Fibroblast of skin of back (primary cell): ENCODE data around the gene SHANK1.

Experiments
- DNase-seq: peaks from one replicate; pipeline ENCODE4 v3.0.0-alpha.2; 2013

SHANK1 gene

DNA sequence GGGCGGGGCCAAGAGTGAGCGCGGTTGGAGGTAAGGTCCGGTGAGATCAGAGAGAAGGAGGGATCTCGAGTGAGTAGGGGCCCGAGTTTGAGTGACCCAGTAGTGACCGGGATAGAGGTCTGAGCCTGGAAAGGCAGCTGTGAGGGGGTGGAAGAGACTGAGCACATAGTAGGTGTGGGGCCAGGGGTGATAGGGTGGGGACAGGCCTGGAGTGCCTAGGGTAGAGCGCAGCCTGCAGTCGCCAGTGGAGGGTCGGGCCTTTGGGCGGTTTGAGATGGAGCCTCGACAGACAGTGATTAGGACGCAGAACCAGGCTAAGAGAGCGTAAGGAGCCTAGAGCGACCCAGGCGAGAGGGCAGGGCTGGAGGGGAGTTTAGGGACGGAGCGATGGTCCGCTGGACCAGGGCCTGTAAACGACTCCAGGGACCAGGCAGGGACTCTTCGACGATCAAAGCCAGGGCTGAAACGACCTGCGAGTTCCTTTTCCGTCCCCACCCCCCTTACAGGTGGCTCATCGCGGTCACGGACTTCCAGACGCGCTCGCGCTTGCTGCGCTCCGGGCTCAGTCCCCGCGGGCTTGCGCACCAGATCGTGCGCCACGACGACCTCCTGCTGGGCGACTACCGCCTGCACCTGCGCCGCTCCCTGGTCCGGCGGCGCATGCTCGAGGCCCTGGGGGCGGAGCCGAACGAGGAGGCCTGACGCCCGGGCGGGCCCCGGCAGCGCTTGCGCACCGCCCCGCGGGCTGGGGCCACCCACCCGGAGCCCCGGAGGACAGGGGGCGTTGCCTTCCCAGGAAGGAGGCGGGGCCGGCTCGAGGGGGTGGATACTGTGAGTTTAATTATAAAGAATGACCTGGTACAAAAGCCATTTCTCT, 60.9 kb downstream of the SHANK1 start:
- peak; percentile 61 for DNase-seq

DNA sequence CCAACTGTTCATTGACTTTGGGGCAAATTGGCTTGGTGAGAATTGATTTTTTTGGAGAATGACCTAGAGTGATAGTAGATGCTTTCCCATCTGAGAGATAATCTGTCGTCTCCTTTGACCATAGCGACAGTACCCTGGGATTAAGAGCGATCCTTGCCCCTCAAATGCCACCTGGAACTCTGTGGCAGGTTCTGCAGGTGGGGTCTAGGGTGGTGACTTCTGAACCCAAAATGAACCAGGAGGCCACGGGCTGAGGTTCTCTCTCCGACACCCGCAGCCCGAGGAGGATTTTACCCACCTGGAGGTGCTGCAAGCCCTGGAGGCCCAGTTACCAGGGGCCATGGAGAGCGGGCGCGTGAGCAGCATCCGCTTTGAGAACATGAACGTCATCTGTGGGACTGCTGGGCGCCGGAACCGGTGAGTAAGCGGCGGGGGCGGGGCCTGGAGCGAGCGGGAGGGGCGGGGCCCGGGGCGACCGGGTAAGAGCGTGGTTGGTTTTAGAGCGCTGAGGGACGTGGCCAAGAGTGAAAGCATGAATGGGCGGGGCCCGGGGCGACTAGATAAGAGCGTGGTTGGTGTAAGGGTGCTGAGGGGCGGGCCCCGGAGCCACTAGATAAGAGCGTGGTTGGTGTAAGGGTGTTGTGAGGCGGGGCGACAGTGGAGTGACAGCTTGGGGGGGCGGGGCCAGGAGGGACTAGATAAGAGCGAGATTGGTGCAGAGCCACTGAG, 61.7 kb downstream of the SHANK1 start:
- DNase-seq: peak; percentile 97

GRCh38 chr19:50657222-50657669, 62.4 kb downstream of the SHANK1 start:
- no peak for DNase-seq

DNA sequence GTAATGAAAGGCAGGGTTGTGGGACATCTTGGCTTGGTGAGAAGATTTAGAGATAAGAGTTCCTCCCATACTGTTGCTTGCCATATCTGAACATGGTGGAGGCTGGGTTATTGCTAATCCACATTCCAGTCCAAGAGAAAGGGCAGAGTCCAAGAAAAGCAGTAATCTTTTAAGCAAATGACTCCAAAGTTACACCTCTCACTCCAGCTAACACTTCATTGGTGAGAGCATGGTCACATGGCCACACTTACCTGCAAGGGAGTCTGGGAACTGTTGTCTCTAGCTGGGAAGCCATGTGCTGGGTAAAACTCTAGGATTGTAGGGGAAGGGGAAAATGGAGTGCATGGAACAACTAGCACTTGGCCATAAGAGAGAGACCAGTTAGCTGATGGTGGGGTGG, 64.7 kb downstream of the SHANK1 start:
- DNase-seq: no peak

- no peak for DNase-seq
Observed at GRCh38 chr19:50652722-50653121, 66.9 kb downstream of the SHANK1 start.

- no peak for DNase-seq
Observed at GRCh38 chr19:50651174-50651573, 68.4 kb downstream of the SHANK1 start.

DNA sequence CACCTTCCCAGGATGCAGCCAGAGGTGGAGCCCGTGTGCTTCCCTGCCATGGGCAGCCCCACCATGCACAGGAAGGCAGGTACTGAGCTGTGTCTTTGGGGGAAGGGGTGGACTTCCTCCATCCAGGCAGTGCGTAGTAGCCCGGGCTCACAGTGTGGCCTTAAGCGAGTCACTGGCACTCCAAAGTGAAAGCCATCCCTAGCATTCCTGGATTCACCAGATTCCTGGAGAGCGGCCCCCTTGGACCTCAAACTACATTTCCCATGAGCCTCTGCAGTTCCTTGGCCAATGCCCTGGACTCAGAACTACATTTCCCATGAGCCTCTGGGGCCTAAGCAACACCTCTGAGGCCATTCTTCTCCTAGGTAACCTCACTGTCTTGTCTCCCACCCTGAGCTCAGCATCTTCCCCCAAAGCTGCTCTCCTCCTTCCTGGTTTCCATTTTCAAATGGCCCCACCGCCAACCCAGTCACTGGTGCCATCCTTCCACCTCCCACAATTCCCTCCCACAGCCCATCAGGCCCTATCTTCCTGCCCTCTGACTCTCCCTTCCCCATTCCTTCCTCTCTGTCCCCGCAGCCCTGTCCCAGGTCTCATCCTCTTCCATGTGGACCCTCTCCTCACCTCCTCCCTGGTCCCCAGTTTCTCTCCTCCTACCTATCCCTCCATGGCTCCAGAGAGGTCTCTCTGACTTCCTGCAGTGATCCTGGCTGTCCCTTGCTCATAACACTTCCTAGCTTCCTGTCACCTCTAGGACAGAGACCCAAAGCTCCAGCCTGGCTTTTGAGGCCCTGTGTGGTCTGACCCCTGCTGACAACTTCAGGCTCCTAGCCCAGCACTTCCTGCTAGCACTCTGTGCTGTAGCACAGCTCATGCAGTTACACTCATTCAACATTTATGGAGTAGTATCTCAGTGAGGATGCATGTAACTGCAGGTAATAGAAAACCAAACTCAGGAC, 69.9 kb downstream of the SHANK1 start, which contains the start of gene C19orf81:
Gene C19orf81 (plus strand): TSS at position 13 of the 959 bp plus-strand sequence. CDS start 0 bp downstream, at position 13.
- DNase-seq: peak; percentile 11

- no peak for DNase-seq
Observed at GRCh38 chr19:50648659-50649058, 70.9 kb downstream of the SHANK1 start.

- no peak for DNase-seq
Observed at GRCh38 chr19:50647879-50648615, 71.6 kb downstream of the SHANK1 start.

GRCh38 chr19:50646074-50646807, 73.4 kb downstream of the SHANK1 start:
- peak; percentile 77 for DNase-seq

DNA sequence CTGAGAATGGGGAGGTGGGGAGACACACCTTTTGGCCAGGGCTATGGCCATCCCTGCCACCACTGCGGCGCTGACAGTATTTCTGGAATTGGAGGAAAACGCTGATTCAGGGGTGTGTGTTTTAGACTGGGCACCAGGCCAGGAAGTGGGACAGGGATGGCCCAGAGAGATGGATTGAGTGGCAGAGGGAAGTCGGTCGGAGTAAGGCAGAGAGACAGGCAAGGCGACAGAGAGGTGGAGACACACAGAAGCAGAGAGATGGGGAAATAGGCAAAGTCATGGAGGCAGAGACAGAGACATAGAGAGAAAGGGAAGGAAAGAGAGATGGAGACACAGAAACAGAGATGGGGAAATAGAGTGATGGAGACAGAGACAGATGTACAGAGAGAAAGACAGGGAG, 74.5 kb downstream of the SHANK1 start:
- DNase-seq: no peak

- no peak for DNase-seq
Observed at GRCh38 chr19:50644315-50644915, 75.2 kb downstream of the SHANK1 start.

DNA sequence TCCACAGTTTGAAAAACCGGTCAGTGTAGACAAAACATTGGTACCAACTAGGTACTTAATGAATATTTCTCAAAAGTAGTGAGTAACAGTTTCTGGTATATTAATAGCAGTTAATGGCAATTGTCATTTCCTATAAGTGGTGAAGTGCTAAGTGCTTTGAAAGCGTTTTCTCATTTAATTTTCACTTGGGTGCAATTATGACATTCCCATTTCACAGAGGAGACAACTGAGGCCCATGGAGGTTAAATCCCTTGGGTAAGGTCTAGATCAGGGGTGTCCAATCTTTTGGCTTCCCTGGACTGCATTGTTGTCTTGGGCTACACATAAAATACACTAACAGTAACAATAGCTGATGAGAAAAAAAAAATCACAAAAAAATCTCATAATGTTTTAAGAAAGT, 79.2 kb downstream of the SHANK1 start:
- no peak for DNase-seq

- DNase-seq: peak; percentile 30
Observed at GRCh38 chr19:50639121-50640112, 80.2 kb downstream of the SHANK1 start, which contains the start of gene SYT3. Gene SYT3, minus strand, starts transcription at chr19:50639881. Its CDS starts 2,470 bp downstream, at chr19:50637411.

DNA sequence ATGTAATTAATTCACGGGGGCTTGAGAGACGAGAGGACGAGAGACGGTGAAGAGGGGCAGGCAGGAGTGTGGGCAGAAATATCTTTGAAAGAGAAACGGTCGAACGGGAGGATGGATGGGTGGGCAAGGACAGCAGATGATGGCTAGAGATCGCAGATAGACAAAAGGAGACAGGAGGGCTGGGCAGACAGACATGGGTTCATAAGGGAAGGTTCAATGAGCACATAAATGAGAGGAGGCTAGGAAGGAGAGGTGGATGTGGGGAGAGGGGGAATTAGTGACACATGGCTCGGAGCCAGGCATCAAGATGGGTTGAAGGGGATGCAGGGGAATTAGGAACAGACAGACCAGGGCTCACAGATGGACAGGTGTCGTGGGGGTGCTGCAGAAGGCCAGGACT, 81.0 kb downstream of the SHANK1 start:
- DNase-seq: no peak

DNA sequence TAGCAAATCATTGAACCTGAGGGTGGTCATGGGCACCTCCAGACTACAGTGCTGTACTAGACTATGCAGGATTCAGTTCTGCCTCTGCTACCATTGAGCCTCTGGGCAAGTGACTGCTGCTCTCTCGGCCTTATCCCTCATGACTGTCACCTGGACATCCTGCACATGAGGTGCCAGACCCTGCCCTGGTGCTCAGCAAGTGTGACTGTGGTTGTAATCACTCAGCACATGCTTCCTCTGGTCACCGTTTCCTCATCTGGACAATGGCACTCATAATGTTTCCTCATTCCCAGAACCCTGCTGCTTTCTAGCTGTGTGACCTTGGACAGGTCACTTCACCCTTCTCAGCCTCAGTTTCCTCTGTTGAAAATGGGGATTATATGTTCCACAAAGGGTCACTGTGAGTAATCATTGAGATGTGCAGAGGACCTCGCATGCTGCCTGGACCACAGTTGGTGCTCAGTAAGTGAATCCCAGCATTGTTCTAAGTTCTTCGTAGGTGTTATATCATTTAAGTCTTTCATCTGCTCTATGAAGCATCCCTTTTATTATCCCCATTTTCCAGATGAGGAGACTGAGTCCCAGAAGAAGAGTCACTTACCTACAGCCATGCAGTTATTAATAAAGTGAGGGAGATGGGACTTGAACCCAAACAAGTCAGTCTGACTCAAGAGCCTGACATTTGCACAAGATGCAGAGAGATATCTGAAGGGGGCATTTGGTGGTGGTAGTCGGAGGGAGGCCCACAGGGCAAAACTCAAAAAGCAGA, 83.1 kb downstream of the SHANK1 start:
- no peak for DNase-seq

- DNase-seq: no peak
Observed at GRCh38 chr19:50633973-50634372, 85.6 kb downstream of the SHANK1 start.

DNA sequence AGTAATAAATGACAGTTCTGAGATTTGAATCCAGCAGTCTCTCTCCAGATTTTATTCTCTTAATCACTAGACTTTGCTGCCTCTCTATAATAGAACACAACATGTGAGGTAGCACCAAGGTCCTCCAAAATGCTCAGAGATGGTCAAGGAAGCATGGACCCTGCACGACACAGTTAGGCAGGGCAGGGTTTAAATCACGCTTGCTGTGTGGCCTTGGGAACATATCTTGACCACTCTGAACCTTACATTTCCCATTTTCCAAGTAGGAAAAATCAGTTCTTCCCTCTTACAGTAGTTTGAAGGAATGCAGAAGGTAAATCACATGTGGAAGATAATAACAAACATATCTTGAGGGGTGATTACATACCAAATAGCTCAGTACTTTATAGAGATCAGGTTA, 86.2 kb downstream of the SHANK1 start:
- DNase-seq: no peak
